Spinal cord (tissue), 10 donors: ENCODE data around the gene GGA2. TPM values are rescaled to one million over a fixed set of nuclear protein-coding genes. Genes with fewer than 3 reads are reported as not detected.
A peak's percentile ranks its signal among the peaks of the same experiment; 100 is the strongest.

Source experiments
- DNase-seq, 6 donors: peaks; one replicate each; pipeline versions ENCODE4 v3.0.0 to v3.0.0-alpha.2; 2013 to 2015; ENCODE audit warnings: low spot score in 6 of 6, low read depth in 4 of 6
- H3K27ac ChIP-seq: one replicate; pipeline ENCODE4 v1.5.1; 2013; ENCODE audit warnings: low read depth, low read length, control low read depth
- H3K27me3 ChIP-seq: one replicate; pipeline ENCODE4 v1.6.1; 2013; ENCODE audit warnings: low read length; ENCODE audit not compliant: control insufficient read depth, insufficient read depth
- H3K36me3 ChIP-seq: one replicate; pipeline ENCODE4 v1.6.1; 2013; ENCODE audit warnings: low read length; ENCODE audit not compliant: control insufficient read depth, insufficient read depth
- H3K4me1 ChIP-seq: one replicate; pipeline ENCODE4 v1.6.1; 2013; ENCODE audit warnings: low read length; ENCODE audit not compliant: control insufficient read depth, insufficient read depth
- H3K4me3 ChIP-seq: one replicate; pipeline ENCODE4 v1.5.1; 2013; ENCODE audit warnings: low read depth, low read length, control low read depth
- H3K9me3 ChIP-seq: one replicate; pipeline ENCODE4 v1.6.1; 2013; ENCODE audit warnings: low read length; ENCODE audit not compliant: control insufficient read depth, insufficient read depth
- WGBS: methylation state at CpG from one replicate; pipeline ENCODE4 v1.1.5; 2013; ENCODE audit warnings: missing lambda C conversion rate; ENCODE audit not compliant: insufficient coverage; 5-methylcytosine and 5-hydroxymethylcytosine counted together
- polyA plus RNA-seq, 2 donors: library from polyadenylated mRNA; unstranded; fragments of 120-200 nt; gene quantifications; one replicate each; pipeline ENCODE4 v1.2.1, GENCODE V29; 2013; ENCODE audit not compliant: insufficient read length in 2 of 2
- total RNA-seq, 2 donors: library from RNA; depleted of rRNA in 1 of 2; stranded (reverse); fragments of 120-200 nt in 1 of 2; fragments of >200 nt in 1 of 2; gene quantifications; one replicate each; pipeline versions ENCODE4 v1.2.3 to v1.2.4, GENCODE V29; 2013 to 2014
- donor health status: healthy.

GGA2 gene
- total and polyA plus RNA-seq, 4 donors = 29.3 to 97.3 (median 54.7) TPM

DNA sequence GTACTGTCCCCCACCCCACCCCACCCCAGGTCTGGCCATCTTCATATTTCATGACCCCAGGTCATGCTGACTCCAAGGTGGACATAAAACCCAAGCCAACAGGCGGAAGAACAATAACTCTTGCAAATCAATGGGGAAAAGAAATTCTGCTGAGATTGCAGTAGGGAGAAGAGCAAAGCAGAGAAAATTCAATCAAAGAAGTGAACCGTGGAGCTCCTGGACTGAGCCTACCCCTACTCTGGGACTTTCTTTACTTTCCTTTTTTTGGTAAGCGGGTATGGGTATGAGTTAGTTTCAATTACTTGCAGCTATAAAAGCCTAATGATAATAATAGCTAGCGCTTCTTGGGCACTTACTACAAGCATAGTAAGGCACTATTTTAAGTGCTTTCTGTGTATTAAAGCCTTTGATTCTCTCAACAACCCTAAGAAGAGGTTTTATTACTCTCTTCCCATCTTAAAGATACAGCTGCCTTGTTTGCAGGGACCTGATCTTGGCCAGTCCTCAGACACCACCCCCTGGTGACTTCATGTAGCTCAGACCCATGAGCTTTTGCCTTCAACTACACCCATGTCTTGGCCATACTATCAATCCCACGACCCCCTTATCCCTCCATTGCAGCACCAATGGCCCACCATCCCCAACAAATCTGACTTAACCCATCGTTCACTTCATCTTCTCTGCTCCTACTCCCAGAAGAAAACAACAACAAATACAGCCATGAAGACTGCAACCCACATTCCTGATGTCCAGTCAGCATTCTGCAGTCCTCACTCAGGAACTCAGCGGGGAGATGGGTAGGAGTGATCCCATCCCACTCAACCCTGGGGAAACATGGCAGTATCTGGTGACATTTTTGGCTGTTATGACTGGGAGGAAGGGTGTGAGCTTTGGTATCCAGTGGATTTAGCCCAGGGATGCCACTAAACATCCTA is 4.4 kb downstream of the GGA2 start:
- Histone ChIP-seq H3K4me1 (peaks cover 31% of the 10 kb centered on the region), H3K9me3 (no peaks in the 10 kb centered on the region), H3K27me3 (no peaks in the 10 kb centered on the region), H3K36me3 (no peaks in the 10 kb centered on the region), H3K27ac (no peak overlapping the region), H3K4me3 (no peak overlapping the region)
- peak in 1 of 6 donors; percentile 14 for DNase-seq
- 36% methylated on average over 1 of the region's 7 CpGs for WGBS

DNA sequence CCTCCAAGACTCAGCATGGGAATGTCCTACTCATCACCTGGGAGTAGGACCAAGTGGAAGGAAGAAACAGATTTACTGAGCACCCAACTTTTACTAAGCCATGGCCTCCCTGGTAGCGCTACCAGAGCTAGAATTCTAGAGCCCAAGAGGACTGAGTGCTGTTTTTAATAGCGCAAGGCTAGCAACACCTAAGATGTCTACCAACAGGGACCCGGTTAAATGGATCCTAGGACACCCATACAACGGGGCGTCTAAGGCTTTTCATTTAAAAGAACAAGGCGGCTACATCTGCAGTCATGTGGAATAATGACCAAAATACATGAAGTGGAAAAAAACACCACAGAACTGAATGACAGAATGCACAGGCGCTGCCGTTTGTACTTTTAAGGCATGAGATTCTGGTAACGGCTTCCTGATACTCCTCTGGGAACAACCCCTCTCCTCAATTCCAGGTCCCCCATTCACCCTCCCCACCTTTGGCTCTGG is 5.1 kb downstream of the GGA2 start:
- Histone ChIP-seq H3K4me3 (no peak overlapping the region), H3K27me3 (no peaks in the 10 kb centered on the region), H3K36me3 (peaks cover 5% of the 10 kb centered on the region), H3K9me3 (no peaks in the 10 kb centered on the region), H3K4me1 (peaks cover 32% of the 10 kb centered on the region), H3K27ac (no peak overlapping the region)
- 50% methylated on average over 7 of the region's 9 CpGs for WGBS
- peak in 2 of 6 donors; percentile 14 to 65 for DNase-seq

DNA sequence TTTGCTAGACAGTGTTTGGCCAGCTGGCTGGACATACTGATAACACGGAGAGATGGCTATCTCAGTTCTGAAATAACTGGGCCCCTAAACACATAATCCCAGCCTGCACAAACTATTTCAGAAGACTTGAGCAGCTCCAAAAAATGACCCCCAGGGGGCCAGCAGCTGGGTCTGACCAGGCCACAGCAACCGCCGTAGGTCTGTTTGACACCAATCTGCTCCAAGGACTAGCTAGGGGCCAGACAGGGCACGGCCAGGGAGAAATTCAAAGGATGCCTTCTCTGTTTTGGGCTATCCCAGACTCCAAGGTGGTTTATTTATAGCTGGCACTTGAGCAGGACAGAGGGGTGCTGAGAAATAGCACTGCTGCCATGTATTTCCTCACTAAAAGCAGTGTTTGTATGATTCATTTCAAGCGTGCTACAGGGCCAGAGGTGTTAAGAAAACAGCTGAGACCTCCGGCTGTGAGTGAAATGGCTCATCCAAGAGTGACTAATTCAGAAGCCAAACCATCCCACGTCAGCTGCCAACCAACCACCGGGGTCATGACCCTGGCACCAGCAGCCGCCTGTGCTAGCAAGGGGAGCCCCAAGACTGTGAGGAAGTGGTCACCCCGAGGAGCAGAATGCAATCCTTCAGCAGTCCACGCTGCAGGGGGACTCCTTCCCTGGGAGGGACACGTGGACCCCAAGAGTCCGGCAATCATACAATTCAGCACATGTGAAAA is 5.7 kb downstream of the GGA2 start:
- Histone ChIP-seq H3K4me1 (peaks cover 38% of the 10 kb centered on the region), H3K36me3 (peaks cover 11% of the 10 kb centered on the region), H3K27me3 (no peaks in the 10 kb centered on the region), H3K27ac (no peak overlapping the region), H3K4me3 (no peak overlapping the region), H3K9me3 (no peaks in the 10 kb centered on the region)
- peak in 2 of 6 donors; percentile 47 to 58 for DNase-seq
- WGBS = 28% methylated on average over 11 of the region's 13 CpGs

DNA sequence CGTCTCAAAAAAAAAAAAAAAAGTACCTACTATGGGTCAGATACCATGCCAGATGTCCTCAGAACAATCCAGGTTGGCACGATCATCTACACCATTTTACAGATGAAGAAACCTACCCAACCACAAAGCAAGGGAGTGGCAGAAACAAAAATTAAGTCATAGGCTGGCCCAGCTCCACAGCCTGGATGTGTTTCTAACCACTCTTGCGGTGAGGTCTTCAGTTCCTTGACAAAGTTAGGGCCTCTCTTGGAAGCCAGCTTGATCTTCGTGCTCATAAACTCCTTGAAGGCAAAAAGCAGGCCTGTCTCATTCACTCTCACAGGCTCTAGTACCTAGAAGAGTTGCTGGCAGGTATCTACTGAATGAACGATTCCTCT is 6.2 kb downstream of the GGA2 start:
- H3K27ac ChIP-seq = no peak overlapping the region
- DNase-seq = no peak
- peaks cover 15% of the 10 kb centered on the region for H3K36me3 ChIP-seq
- no peaks in the 10 kb centered on the region for H3K27me3 ChIP-seq
- 82% methylated on average over 4 of the region's 5 CpGs for WGBS
- no peaks in the 10 kb centered on the region for H3K9me3 ChIP-seq
- no peak overlapping the region for H3K4me3 ChIP-seq
- H3K4me1 ChIP-seq = peaks cover 36% of the 10 kb centered on the region

DNA sequence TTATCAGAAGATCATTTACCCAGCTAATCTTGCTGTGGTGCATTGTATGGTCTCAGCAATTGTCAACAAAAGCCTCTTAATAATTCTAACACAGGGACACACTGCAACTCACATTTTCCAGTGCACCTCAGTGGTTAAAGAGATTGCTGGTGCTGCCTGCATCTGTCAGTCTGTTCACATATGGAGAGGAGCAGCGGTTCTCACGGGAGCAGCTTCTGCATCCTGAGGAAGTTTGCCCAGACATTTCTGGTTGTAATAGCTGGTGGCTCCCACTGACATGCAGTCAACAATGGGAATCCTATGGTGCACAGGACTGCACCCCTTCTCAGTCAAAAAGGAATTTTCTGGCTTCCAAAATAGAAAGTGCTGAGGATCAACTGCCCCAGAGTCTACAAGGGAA is 7.8 kb downstream of the GGA2 start:
- Histone ChIP-seq H3K4me1 (peaks cover 28% of the 10 kb centered on the region), H3K9me3 (no peaks in the 10 kb centered on the region), H3K4me3 (no peak overlapping the region), H3K36me3 (peaks cover 15% of the 10 kb centered on the region), H3K27ac (no peak overlapping the region), H3K27me3 (no peaks in the 10 kb centered on the region)
- peak in 1 of 6 donors; percentile 29 for DNase-seq
- WGBS = 61% methylated on average over 2 of the region's 2 CpGs

DNA sequence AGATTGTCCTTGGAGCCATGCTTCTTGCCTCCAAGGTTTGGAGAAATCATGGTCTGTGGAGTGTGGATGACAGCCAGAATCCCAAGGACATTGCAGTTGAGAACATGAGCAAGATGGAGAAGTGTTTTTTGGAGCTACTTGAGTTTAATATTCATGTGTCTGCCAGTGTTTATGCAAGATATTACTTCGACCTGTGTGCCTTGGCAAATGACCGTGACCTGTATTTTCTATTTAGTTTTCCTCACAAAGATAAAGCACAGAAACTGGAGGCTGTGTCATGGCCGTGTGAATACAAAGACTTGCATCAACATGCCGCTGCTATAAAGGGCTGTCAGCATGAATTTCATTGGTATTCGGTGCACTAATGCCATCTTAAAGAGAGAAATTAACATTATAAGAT is 9.0 kb downstream of the GGA2 start:
- no peak overlapping the region for H3K4me3 ChIP-seq
- peaks cover 18% of the 10 kb centered on the region for H3K36me3 ChIP-seq
- no peaks in the 10 kb centered on the region for H3K9me3 ChIP-seq
- no peaks in the 10 kb centered on the region for H3K27me3 ChIP-seq
- peaks cover 24% of the 10 kb centered on the region for H3K4me1 ChIP-seq
- no peak overlapping the region for H3K27ac ChIP-seq
- WGBS = 38% methylated on average over 2 of the region's 5 CpGs
- DNase-seq = no peak

DNA sequence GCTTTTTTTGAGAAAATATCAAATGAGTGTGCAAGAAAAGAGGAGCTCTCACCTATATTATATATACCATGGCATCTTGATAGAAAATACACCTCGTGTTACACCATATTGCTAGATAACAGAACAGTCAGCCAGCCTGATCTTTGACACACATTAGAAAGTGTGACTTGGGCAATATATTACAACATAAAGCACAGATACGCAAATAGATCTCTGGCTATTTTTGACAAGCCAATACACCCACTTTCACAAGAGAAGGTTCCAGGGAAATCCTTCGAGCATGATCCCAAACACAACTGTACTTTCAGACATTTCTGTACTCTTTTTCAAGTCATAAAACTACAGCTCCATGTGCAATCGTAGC is 9.4 kb downstream of the GGA2 start:
- peaks cover 22% of the 10 kb centered on the region for H3K36me3 ChIP-seq
- H3K27ac ChIP-seq = no peak overlapping the region
- no peaks in the 10 kb centered on the region for H3K27me3 ChIP-seq
- no peak overlapping the region for H3K4me3 ChIP-seq
- DNase-seq = no peak
- 81% methylated on average over 3 of the region's 4 CpGs for WGBS
- H3K4me1 ChIP-seq = peaks cover 24% of the 10 kb centered on the region
- no peaks in the 10 kb centered on the region for H3K9me3 ChIP-seq

DNA sequence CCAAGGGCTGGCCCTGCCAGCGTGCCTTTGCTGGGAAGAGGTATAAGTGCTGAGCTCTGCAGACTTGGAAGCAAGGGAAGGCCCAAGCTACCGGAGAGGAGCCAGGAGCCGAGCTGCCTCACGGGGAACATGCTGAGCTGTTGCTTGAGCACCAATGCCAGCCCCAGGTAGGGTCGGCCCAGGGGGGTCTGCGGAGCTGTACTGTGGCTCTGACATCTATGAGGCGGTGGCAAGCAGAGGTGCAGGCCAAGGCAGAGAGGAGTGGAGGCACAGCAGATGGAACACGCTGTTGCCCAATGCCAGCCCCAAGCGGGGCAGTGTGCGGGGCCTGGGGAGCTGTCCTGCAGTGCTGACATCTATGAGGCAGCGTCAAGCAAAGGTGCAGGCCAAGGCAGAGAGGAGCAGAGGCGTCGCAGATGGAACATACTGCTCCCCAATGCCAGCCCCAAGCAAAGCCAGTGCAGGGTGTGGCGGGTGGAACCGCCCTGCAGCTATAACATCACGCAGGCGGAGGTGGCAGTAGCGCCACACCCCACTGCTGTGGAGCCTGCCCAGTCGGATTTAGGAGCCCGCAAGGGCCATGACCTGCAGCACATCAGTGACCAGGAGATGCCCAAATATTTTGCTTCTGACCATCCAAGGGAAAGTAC is 10.0 kb downstream of the GGA2 start:
- WGBS = 95% methylated on average over 16 of the region's 20 CpGs
- Histone ChIP-seq H3K36me3 (peaks cover 27% of the 10 kb centered on the region), H3K4me1 (peaks cover 24% of the 10 kb centered on the region), H3K4me3 (no peak overlapping the region), H3K9me3 (no peaks in the 10 kb centered on the region), H3K27ac (no peak overlapping the region), H3K27me3 (no peaks in the 10 kb centered on the region)
- DNase-seq = no peak

DNA sequence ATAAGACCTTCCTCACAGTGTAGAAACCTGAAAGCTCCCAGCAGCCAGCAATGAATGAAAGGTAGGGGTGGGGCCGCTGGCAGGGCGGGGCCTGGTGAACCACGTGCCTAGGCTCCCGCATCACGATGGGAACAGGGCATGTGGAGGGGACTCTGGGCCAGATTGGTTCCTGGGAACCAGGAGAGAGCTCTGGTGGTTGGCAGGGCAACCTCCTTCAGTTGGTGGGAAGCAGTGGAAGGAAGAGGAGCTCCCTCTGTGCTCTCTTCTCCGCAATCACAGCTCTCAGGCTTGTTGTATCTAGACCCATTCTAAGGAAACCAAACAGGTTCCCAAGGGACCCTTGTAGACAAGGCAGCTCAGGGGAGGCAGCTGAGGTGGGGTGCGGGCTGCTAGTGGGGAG is 10.5 kb downstream of the GGA2 start:
- WGBS = 84% methylated on average over 6 of the region's 7 CpGs
- DNase-seq = no peak

More for the DNA sequence above, 10.5 kb downstream of the GGA2 start:
- Histone ChIP-seq H3K27ac (no peak overlapping the region), H3K9me3 (no peaks in the 10 kb centered on the region), H3K27me3 (no peaks in the 10 kb centered on the region), H3K4me1 (peaks cover 21% of the 10 kb centered on the region), H3K4me3 (no peak overlapping the region), H3K36me3 (peaks cover 29% of the 10 kb centered on the region)
